ENCODE results near the gene MMP20. TPM values are rescaled to one million over a fixed set of nuclear protein-coding genes. Genes with fewer than 3 reads are reported as not detected.
A peak's percentile ranks its signal among the peaks of the same experiment; 100 is the strongest.

Gene MMP20
- total RNA-seq, 4 donors from 2014 or later, result not detected

DNA sequence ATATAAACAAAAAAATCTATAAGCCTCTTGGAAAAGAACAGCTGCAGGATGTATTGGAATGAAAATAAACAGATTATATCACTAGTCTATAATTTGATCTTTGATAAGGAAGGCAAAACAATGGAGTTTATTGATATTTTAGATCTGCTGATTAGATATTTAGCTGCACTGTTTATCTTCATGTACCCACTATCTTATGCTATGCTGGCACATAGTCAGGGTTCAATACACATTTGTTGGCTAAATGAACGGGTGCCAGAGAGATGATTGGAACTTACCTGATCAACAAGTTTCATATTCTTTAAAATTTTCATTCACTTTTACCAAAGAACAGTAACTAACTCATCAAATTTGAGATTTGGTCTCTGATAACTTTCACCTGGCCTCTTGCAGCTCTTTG, 26.9 kb downstream of the MMP20 start:
- Histone ChIP-seq H3K27ac (peak overlapping the region in 1 of 4 donors; percentile 79), H3K36me3 (no peaks in the 10 kb centered on the region), H3K4me1 (peaks cover 4 to 23% (median 8%) of the 10 kb centered on the region in 3 donors), H3K4me3 (no peak overlapping the region), H3K27me3 (no peaks in the 10 kb centered on the region), H3K9me3 (no peaks in the 10 kb centered on the region)
- no peak for TF ChIP-seq POLR2A (IDR thresholded peaks at IDR 0.05)
- TF ChIP-seq, protein P1, sequence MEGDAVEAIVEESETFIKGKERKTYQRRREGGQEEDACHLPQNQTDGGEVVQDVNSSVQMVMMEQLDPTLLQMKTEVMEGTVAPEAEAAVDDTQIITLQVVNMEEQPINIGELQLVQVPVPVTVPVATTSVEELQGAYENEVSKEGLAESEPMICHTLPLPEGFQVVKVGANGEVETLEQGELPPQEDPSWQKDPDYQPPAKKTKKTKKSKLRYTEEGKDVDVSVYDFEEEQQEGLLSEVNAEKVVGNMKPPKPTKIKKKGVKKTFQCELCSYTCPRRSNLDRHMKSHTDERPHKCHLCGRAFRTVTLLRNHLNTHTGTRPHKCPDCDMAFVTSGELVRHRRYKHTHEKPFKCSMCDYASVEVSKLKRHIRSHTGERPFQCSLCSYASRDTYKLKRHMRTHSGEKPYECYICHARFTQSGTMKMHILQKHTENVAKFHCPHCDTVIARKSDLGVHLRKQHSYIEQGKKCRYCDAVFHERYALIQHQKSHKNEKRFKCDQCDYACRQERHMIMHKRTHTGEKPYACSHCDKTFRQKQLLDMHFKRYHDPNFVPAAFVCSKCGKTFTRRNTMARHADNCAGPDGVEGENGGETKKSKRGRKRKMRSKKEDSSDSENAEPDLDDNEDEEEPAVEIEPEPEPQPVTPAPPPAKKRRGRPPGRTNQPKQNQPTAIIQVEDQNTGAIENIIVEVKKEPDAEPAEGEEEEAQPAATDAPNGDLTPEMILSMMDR (IDR thresholded peaks at IDR 0.05), result no peak
- WGBS, 2 donors, result 81 to 100% methylated on average over 1 of the region's 1 CpG
- intact Hi-C loops (cut with DNase I), result no loop called here
- no peak for DNase-seq

DNA sequence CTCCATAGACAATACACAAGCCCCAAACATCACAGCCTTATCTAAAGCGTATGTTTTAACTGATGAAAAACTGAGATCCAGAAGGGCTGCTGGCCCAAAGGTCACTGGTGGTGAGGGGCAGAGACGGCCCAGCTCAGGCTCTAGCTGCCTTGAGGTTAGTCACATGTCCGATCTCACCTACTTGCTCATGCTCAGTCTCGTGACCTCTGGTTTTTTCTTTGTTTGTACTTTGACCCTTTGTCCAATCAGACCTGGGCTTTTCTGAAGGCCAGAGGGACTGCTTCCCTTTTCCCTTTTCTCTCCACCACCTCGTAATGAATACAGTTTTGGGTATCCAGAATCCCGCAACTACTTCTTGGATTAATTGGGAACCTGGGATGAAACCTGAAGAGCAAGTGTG, 28.6 kb downstream of the MMP20 start:
- Histone ChIP-seq H3K4me1 (peaks cover 4 to 23% (median 8%) of the 10 kb centered on the region in 3 donors), H3K27ac (no peak overlapping the region), H3K4me3 (no peak overlapping the region), H3K27me3 (no peaks in the 10 kb centered on the region), H3K36me3 (no peaks in the 10 kb centered on the region), H3K9me3 (no peaks in the 10 kb centered on the region)
- no peak for DNase-seq
- TF ChIP-seq, protein P1 (IDR thresholded peaks at IDR 0.05), result no peak
- no peak for TF ChIP-seq POLR2A (IDR thresholded peaks at IDR 0.05)
- 92% methylated on average over 6 of the region's 6 CpGs for WGBS, 2 donors
- intact Hi-C loops (cut with DNase I), result no loop called here

DNA sequence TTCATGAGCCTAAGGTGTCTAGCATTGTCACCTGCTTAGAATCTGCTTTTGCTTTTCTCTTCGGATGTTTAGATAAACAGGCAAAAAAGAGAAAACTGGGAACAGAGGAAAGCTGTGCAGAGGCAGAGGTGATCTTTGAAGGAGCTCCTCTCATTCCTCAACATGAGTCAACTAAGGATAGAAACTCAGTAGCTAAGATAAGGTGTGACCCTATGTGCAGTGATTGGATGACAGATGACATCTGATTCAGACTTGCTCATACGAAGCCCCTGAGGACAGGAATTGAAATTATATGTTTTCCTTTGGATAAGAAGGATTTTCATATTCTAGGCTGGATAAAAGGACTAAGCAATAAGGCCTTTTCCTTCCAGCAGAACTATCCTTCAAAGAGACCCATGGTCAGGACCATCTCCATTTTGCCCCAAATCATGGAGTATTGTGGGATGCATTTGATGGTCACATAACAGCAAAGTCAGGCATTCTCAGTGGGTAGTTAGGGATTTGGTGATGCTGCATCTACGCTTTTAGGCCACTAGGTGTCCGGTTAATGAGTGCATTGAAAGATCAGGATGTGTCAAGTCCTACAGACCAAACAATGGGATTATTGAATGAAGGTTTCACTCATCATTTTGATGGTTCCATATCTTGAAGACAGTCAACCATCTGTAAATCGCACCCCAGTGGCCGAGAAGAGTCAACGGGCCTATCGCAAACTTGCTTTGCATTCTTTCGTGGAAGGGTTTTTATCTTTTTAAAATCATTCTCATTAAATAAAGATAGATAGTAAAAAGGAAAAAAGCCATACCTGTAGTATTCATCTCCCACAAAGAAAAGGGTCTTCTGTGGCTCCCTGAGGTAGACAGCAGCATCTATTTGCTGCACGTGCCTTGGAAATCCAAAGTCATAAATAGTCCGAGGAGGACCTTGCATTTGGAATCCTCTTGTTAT, 32.2 kb downstream of the MMP20 start:
- Histone ChIP-seq H3K4me1 (no peaks in the 10 kb centered on the region), H3K27me3 (no peaks in the 10 kb centered on the region), H3K36me3 (no peaks in the 10 kb centered on the region), H3K4me3 (no peak overlapping the region), H3K27ac (no peak overlapping the region), H3K9me3 (no peaks in the 10 kb centered on the region)
- TF ChIP-seq, protein P1 (IDR thresholded peaks at IDR 0.05), result peak in 5 of 6 experiments; percentile 16 to 58 (median 34)
- TF ChIP-seq POLR2A (IDR thresholded peaks at IDR 0.05), result no peak
- intact Hi-C loops (cut with DNase I), result no loop called here
- WGBS, 2 donors, result 86 to 87% methylated on average over 11 of the region's 11 CpGs
- no peak for DNase-seq

DNA sequence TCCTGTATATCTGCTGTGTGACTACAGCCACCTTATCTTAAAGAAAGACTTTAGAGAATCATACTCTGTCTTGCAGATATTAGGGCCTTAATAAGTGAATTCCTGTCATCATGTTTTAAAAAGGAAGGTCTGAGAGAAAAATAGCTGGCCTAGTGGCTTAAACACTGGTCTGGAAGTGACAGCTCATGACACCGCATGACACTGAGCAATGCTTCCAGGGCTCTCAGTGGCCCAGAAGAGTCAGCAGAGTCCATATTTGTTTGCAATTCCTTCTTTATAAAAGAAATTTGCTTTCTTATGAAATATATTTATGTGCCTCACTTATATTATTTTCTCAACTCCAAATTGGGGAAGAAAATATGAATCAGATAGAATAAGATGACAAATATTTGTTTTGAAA, 33.0 kb downstream of the MMP20 start:
- intact Hi-C loops (cut with DNase I), result no loop called here

More for the DNA sequence above, 33.0 kb downstream of the MMP20 start:
- Histone ChIP-seq H3K4me1 (no peaks in the 10 kb centered on the region), H3K27me3 (no peaks in the 10 kb centered on the region), H3K36me3 (no peaks in the 10 kb centered on the region), H3K27ac (no peak overlapping the region), H3K4me3 (no peak overlapping the region), H3K9me3 (no peaks in the 10 kb centered on the region)
- WGBS, 2 donors, result 81 to 100% methylated on average over 1 of the region's 1 CpG
- TF ChIP-seq POLR2A (IDR thresholded peaks at IDR 0.05), result no peak
- TF ChIP-seq, protein P1 (IDR thresholded peaks at IDR 0.05), result no peak
- no peak for DNase-seq
